HCT116 (cell line): ENCODE results near the gene SPRR4. TPM values are rescaled to one million over a fixed set of nuclear protein-coding genes. Genes with fewer than 3 reads are reported as not detected.

ENCODE experiments used
- ATAC-seq: fragments of 200-7000 bp; cut with Tn5 transposase; 2 replicates; pipeline ENCODE4 v1.9.1; 2020; ENCODE audit warnings: mild to moderate bottlenecking, moderate library complexity
- BruUV-seq: library from RNA; stranded (reverse); fragments of 400-500 nt; replicated peaks from 2 replicates; lab custom pipeline; 2021; lab: Mats Ljungman, UMichigan
- CTCF ChIA-PET: fragments of 300-600 bp; sonication (Branson Sonifier 250); formaldehyde crosslinking; loops from one replicate; lab custom pipeline; 2021; ENCODE audit warnings: antibody characterized with exemption; lab: Charles Lee
- POLR2A ChIA-PET: fragments of 300-600, 350-600 bp; sonication (Branson Sonifier 250); formaldehyde crosslinking; loops from one replicate; lab custom pipeline; 2021; ENCODE audit warnings: antibody characterized with exemption; lab: Charles Lee
- RAD21 ChIA-PET, 2 experiments: fragments of 300-600 bp; sonication (Branson Sonifier 250); formaldehyde crosslinking; loops; one replicate each; lab custom pipeline; 2023; ENCODE audit warnings: low total read pairs in 2 of 2; ENCODE audit not compliant: uncharacterized antibody in 2 of 2, unreplicated experiment in 2 of 2, low non-redundant PET in 1 of 2; lab: Charles Lee
- DNase-seq: peaks from one replicate; pipeline ENCODE4 v3.0.0-alpha.2; 2010; ENCODE audit warnings: low read depth, low spot score
- H2AFZ ChIP-seq: fragments of 200-600 bp; shearing (Covaris generic), sonication (generic); 2 replicates; pipeline ENCODE4 v1.6.1; 2017; ENCODE audit warnings: low read depth, mixed run types, mixed read lengths, antibody characterized with exemption, low read length; ENCODE audit not compliant: poor library complexity, severe bottlenecking
- H3K27ac ChIP-seq: 2 replicates; pipeline ENCODE4 v1.5.1; 2012; ENCODE audit warnings: low read depth, low read length
- H3K27me3 ChIP-seq: fragments of 200-600 bp; sonication (generic); 2 replicates; pipeline ENCODE4 v1.6.1; 2016; ENCODE audit warnings: mixed run types, low read length, mixed read lengths; ENCODE audit not compliant: insufficient read depth
- H3K36me3 ChIP-seq, 2 experiments: fragments of 200-500 bp in 1 of 2; fragments of 200-600 bp in 1 of 2; sonication (Bioruptor generic) in 1 of 2; sonication (generic) in 1 of 2; 2 replicates each; pipeline versions ENCODE4 v1.5.1 to v1.6.1; 2014 to 2016; ENCODE audit warnings: low read length in 2 of 2, inconsistent platforms in 1 of 2, mixed read lengths in 1 of 2, mixed run types in 1 of 2; ENCODE audit not compliant: insufficient read depth in 2 of 2, control insufficient read depth in 1 of 2
- H3K4me1 ChIP-seq, 2 experiments: fragments of 200-600 bp in 1 of 2; sonication (generic) in 1 of 2; 2 replicates each; pipeline versions ENCODE4 v1.5.1 to v1.6.1; 2012 to 2017; ENCODE audit warnings: low read length in 2 of 2, inconsistent platforms in 1 of 2, mild to moderate bottlenecking in 1 of 2, mixed read lengths in 1 of 2, mixed run types in 1 of 2, moderate library complexity in 1 of 2; ENCODE audit not compliant: insufficient read depth in 2 of 2, control insufficient read depth in 1 of 2
- H3K4me2 ChIP-seq: fragments of 200-600 bp; sonication (generic); 2 replicates; pipeline ENCODE4 v1.6.1; 2017; ENCODE audit warnings: mixed run types, low read length, mixed read lengths
- H3K4me3 ChIP-seq, 2 experiments: fragments of 200-600 bp in 1 of 2; sonication (generic) in 1 of 2; replicated peaks in 1 of 2; 2 replicates each; pipeline ENCODE4 v1.5.1; 2011 to 2016; ENCODE audit warnings: low read length in 2 of 2, control low read depth in 1 of 2, low read depth in 1 of 2, mild to moderate bottlenecking in 1 of 2, mixed read lengths in 1 of 2, mixed run types in 1 of 2
- H3K79me2 ChIP-seq: fragments of 200-600 bp; sonication (generic); 2 replicates; pipeline ENCODE4 v1.6.1; 2017; ENCODE audit warnings: mild to moderate bottlenecking, mixed run types, low read length, moderate library complexity, mixed read lengths; ENCODE audit not compliant: insufficient read depth
- H3K9ac ChIP-seq: fragments of 200-600 bp; sonication (generic); 2 replicates; pipeline ENCODE4 v1.6.1; 2016; ENCODE audit warnings: low read length, mixed read lengths
- H3K9me2 ChIP-seq: fragments of 200-600 bp; sonication (generic), shearing (Covaris generic); 2 replicates; pipeline ENCODE4 v1.6.1; 2017; ENCODE audit warnings: mixed run types, mild to moderate bottlenecking, moderate library complexity; ENCODE audit not compliant: insufficient read depth
- H3K9me3 ChIP-seq, 2 experiments: fragments of 200-500 bp in 1 of 2; fragments of 200-600 bp in 1 of 2; sonication (Bioruptor generic) in 1 of 2; sonication (generic) in 1 of 2; 2 replicates each; pipeline ENCODE4 v1.6.1; 2014 to 2017; ENCODE audit warnings: low read length in 2 of 2, mixed read lengths in 2 of 2, inconsistent platforms in 1 of 2, low read depth in 1 of 2, mild to moderate bottlenecking in 1 of 2, mixed run types in 1 of 2, moderate library complexity in 1 of 2; ENCODE audit not compliant: control insufficient read depth in 1 of 2, insufficient read depth in 1 of 2
- H4K20me1 ChIP-seq: fragments of 200-600 bp; sonication (generic), shearing (Covaris generic); 2 replicates; pipeline ENCODE4 v1.6.1; 2017; ENCODE audit warnings: mixed run types, mild to moderate bottlenecking, moderate library complexity; ENCODE audit not compliant: insufficient read depth
- ATF3 ChIP-seq: IDR thresholded peaks from 2 replicates; pipeline ENCODE4 v1.6.1; 2012
- CBX3 ChIP-seq: IDR thresholded peaks from 2 replicates; pipeline ENCODE4 v1.6.1; 2012; ENCODE audit warnings: low read depth
- ELF1 ChIP-seq: IDR thresholded peaks from 2 replicates; pipeline ENCODE4 v1.6.1; 2012; ENCODE audit warnings: low read depth, borderline replicate concordance
- EZH2phosphoT487 ChIP-seq: fragments of 200-600 bp; IDR thresholded peaks from 2 replicates; pipeline ENCODE4 v1.6.1; 2018; ENCODE audit warnings: antibody characterized with exemption, borderline replicate concordance
- JUND ChIP-seq: IDR thresholded peaks from 2 replicates; pipeline ENCODE4 v1.6.1; 2012
- MAX ChIP-seq: IDR thresholded peaks from 2 replicates; pipeline ENCODE4 v1.6.1; 2012
- POLR2A ChIP-seq: IDR thresholded peaks from 2 replicates; pipeline ENCODE4 v1.7.0; 2011; ENCODE audit warnings: borderline replicate concordance; ENCODE audit not compliant: insufficient read depth, insufficient read length; ENCODE audit errors: extremely low read depth
- POLR2AphosphoS5 ChIP-seq: IDR thresholded peaks from 2 replicates; pipeline ENCODE4 v1.6.1; 2011; ENCODE audit warnings: mild to moderate bottlenecking, low read depth, low read length, moderate library complexity
- REST ChIP-seq: IDR thresholded peaks from 2 replicates; pipeline ENCODE4 v1.6.1; 2012; ENCODE audit warnings: low read depth
- SP1 ChIP-seq: IDR thresholded peaks from 2 replicates; pipeline ENCODE4 v1.6.1; 2012; ENCODE audit warnings: low read depth
- TCF7L2 ChIP-seq: IDR thresholded peaks from 2 replicates; pipeline ENCODE4 v1.7.0; 2011; ENCODE audit warnings: borderline replicate concordance, inconsistent platforms; ENCODE audit not compliant: insufficient read depth, insufficient read length; ENCODE audit errors: extremely low read depth
- YY1 ChIP-seq: IDR thresholded peaks from 2 replicates; pipeline ENCODE4 v1.6.1; 2011; ENCODE audit warnings: low read length, low read depth, moderate library complexity, mild to moderate bottlenecking; ENCODE audit not compliant: insufficient replicate concordance; ENCODE audit errors: extremely low read depth
- ZBTB33 ChIP-seq: IDR thresholded peaks from 2 replicates; pipeline ENCODE4 v1.6.1; 2011; ENCODE audit warnings: mild to moderate bottlenecking, low read length, moderate library complexity; ENCODE audit not compliant: insufficient replicate concordance; ENCODE audit errors: extremely low read depth
- ZFX ChIP-seq: fragments of 450-650 bp; IDR thresholded peaks from 2 replicates; pipeline ENCODE4 v1.6.1; 2017
- ZNF274 ChIP-seq: fragments of 200-500 bp; sonication (Bioruptor generic); IDR thresholded peaks from 2 replicates; pipeline ENCODE4 v1.6.1; 2014; ENCODE audit warnings: mild to moderate bottlenecking, low read depth, low read length, inconsistent platforms
- intact Hi-C: fragments of 100-400 bp; cut with micrococcal nuclease; formaldehyde crosslinking; loops from 2 replicates; pipeline ENCODE4 v1.10.0; 2022
- total RNA-seq: library from RNA; stranded (reverse); gene quantifications from one replicate; pipeline ENCODE4 v1.2.1, GENCODE V29; 2021; ENCODE audit not compliant: unreplicated experiment

SPRR4 gene
- total RNA-seq, 1 experiment from 2014 or later: not detected

- Histone ChIP-seq H3K9me3 (no peaks in the 10 kb centered on the region), H3K27me3 (peaks cover 45% of the 10 kb centered on the region), H3K4me2 (no peak within 1 kb of the TSS), H3K4me3 (no peak within 1 kb of the TSS), H3K9ac (no peak within 1 kb of the TSS), H3K9me2 (no peaks in the 10 kb centered on the region), H3K4me1 (no peaks in the 10 kb centered on the region), H3K79me2 (no peaks in the 10 kb centered on the region), H3K36me3 (no peaks in the 10 kb centered on the region), H4K20me1 (no peaks in the 10 kb centered on the region), H3K27ac (no peak within 1 kb of the TSS), H2AFZ (no peak within 1 kb of the TSS)
- BruUV-seq: no TSS peak
- ATAC-seq (no peak), DNase-seq (no peak)
- ChIA-PET RAD21 (no interaction called here), POLR2A (no interaction called here), CTCF (no interaction called here)
- TF ChIP-seq MAX: no peak
- TF ChIP-seq SP1: no peak
- no peak for TF ChIP-seq CBX3
- no peak for TF ChIP-seq ZNF274
- no peak for TF ChIP-seq POLR2A
- no peak for TF ChIP-seq ZFX
- no peak for TF ChIP-seq POLR2AphosphoS5
- no peak for TF ChIP-seq REST
- TF ChIP-seq EZH2phosphoT487: no peak
- no peak for TF ChIP-seq ELF1
- TF ChIP-seq JUND: no peak
- no peak for TF ChIP-seq ATF3
- TF ChIP-seq TCF7L2: no peak
- no peak for TF ChIP-seq YY1
- no peak for TF ChIP-seq ZBTB33
- intact Hi-C loops: no loop called here
Measured at GRCh38 chr1:152983743-152984142, 13.3 kb downstream of the SPRR4 start, which contains the start of gene SPRR1A. Gene SPRR1A, plus strand, starts transcription at chr1:152984081. Its CDS starts 1,150 bp downstream, at chr1:152985231.
